PC-3 (cell line): Measurements from ENCODE around the gene BCAR3.

Experiments
- EZH2 ChIP-seq: fragments of 300-600 bp; sonication (generic); IDR thresholded peaks from one replicate; pipeline ENCODE4 v1.6.1; 2017; ENCODE audit warnings: antibody characterized with exemption, mild to moderate bottlenecking, low read length; ENCODE audit not compliant: unreplicated experiment
- EZH2phosphoT487 ChIP-seq: fragments of 300-600 bp; sonication (generic); IDR thresholded peaks from 2 replicates; pipeline ENCODE4 v1.6.1; 2018; ENCODE audit warnings: mild to moderate bottlenecking, antibody characterized with exemption, low read length, borderline replicate concordance
- TF ChIP-seq, protein P1 (sequence below): fragments of 300-600 bp; sonication (generic); conservative IDR thresholded peaks from 2 replicates; pipeline ENCODE4 v1.5.1; 2017; ENCODE audit warnings: antibody characterized with exemption, low read depth, mild to moderate bottlenecking, low read length

GRCh38 chr1:93616221-93616995, 65.2 kb downstream of the BCAR3 start:
- TF ChIP-seq, protein P1, sequence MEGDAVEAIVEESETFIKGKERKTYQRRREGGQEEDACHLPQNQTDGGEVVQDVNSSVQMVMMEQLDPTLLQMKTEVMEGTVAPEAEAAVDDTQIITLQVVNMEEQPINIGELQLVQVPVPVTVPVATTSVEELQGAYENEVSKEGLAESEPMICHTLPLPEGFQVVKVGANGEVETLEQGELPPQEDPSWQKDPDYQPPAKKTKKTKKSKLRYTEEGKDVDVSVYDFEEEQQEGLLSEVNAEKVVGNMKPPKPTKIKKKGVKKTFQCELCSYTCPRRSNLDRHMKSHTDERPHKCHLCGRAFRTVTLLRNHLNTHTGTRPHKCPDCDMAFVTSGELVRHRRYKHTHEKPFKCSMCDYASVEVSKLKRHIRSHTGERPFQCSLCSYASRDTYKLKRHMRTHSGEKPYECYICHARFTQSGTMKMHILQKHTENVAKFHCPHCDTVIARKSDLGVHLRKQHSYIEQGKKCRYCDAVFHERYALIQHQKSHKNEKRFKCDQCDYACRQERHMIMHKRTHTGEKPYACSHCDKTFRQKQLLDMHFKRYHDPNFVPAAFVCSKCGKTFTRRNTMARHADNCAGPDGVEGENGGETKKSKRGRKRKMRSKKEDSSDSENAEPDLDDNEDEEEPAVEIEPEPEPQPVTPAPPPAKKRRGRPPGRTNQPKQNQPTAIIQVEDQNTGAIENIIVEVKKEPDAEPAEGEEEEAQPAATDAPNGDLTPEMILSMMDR = no peak
- no peak for TF ChIP-seq EZH2
- no peak for TF ChIP-seq EZH2phosphoT487
